HG03139 (cell line): ENCODE results near the gene TSFM.
A peak's percentile ranks its signal among the peaks of the same experiment; 100 is the strongest.

Experiments
- ATAC-seq: cut with Tn5 transposase; IDR thresholded peaks from one replicate; pipeline ENCODE4 v1.9.1; 2021; ENCODE audit not compliant: unreplicated experiment

Gene TSFM

DNA sequence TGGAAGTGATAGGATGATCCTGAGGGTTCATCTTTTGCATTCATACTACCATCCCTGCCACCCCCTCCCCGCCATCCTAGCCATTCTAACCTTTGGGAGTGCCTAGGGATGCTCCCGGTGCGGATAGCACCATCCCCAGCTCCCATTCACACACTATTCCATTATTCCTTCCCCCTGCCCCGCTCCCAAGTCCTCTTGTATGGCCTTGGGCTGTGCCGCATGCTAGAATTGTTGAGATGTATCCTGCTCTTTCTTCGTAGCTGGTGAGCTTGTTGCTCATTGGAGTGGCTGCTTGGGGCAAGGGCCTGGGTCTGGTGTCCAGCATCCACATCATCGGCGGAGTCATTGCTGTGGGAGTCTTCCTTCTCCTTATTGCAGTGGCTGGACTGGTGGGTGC, 37.1 kb upstream of the TSFM start:
- ATAC-seq: no peak

DNA sequence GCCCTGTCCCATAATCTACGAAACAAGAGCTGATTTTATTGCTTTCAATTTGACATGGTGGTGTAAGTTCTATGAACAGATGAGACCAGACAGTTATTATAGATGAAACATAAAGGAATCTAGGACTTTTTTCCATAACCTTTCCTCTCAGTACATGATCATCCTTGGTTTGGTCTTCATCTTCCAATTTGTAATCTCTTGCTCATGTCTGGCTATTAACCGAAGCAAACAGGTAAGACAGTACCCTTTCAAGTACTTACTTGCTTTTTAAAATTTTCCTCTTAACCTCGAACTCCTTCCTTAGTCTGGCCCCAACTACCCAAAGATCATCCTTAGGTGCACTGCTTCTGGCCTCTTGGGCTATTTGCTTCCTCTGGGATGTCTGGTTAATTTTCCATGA, 36.6 kb upstream of the TSFM start:
- no peak for ATAC-seq

DNA sequence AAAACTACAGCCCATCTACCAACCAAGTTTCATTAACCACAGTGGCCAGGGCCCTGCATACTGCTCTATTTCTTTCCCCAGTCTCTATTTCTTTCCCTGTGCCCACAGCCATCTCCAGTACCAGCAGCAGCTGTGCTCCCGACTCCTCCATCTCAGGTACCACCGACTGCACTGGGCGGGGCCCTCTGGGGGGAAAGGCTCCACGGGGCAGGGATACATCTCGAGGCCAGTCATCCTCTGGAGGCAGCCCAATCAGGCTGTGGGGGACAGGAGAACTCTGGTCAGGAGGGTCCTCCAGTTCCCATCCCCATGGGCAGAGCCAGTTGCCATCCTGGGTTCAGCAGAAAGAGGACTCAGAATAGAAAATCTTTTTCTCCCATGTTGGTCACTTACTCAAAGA, 33.5 kb upstream of the TSFM start:
- ATAC-seq: no peak

DNA sequence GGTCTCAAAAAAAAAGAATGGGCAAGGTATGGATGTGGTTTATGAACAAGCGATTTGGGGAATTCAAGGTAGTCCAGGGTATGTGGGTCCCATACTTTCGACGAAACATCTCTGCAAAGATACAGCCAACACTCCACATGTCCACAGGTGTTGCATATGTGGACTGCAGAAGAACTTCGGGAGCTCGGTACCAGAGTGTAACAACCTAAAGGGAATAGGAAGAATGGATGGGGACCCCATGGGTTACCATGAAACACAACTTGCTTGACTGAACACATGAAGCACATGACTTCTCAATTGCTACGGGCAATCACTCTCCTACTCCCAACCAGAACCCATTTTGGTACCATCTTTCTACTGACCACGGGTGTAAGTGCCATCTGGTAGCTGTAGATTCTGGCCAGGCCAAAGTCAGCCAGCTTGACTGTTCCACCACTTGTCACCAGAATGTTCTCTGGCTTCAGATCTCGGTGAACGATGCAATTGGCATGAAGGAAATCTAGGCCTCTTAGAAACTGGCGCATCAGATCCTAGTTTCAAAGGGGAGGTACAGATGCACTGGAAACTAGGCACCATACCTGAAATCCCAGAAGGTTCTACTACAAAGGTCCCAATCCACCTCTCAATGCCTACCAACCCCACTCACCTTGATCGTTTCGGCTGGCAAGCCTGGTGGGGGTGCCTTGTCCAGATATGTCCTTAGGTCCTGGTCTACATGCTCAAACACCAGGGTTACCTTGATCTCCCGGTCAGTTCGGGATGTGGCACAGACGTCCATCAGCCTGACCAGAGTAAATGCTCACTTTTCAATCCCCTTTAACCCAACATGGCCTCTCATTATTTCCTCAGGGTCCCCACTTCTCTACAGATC, 31.8 kb upstream of the TSFM start:
- ATAC-seq: no peak

DNA sequence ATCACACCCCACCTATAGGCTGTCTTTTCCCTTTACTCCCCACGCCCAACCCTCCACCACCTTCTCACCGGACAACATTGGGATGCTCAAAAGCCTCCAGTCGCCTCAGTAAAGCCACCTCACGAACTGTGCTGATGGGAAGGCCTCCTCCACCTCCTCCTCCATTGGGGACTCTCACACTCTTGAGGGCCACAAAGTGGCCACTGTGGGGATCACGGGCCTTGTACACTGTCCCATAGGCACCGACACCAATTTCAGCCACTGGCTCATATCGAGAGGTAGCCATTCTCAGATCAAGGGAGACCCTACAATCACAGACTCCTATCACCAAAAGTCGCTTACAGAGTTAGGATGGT, 31.2 kb upstream of the TSFM start:
- no peak for ATAC-seq

DNA sequence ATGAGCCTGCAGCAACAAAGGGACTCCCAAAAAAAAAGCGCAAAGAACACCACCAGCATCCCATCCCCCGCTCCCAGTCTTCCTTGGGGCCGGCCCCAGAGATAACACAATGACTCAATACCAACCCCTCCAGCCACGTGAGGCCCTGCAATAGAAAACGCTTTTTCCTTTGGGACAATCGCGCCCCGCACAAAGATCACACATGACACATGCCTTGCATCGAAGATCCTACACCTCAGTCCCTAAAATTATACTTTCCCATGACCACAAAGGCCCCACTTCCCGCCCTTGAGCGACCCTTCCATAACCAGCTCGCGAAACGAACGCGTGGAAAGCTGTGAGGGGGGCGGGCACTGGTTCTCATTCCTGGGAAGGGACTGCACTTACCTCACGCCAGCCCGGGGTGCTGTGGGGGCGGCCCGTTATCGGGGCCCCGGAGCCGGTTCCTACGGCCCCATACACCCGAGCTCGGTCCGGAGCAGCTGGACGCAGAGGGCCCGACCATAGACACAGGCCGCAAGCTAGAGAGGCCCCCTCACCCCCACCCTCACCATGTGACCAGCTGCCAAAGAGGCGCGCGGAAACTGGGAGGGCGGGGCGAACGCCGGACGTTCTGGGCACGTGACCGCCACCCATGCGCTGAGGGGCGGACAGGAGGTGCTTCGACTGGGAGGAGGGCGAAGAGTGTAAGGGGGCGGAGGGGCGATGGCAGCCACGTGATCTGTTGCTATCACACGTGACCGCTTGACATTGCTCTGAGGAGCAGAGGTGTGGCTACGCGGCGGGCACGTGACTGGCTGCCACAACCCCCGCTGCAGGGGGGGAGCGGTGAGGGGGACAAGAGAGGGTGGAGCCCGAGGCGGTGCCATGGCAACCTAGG, 30.6 kb upstream of the TSFM start, which contains the start of gene CDK4:
TSS of gene CDK4 (minus strand) at position 523 of the 880 bp plus-strand sequence. CDS start 593 bp downstream, outside the sequence.
- peak; percentile 68 for ATAC-seq

DNA sequence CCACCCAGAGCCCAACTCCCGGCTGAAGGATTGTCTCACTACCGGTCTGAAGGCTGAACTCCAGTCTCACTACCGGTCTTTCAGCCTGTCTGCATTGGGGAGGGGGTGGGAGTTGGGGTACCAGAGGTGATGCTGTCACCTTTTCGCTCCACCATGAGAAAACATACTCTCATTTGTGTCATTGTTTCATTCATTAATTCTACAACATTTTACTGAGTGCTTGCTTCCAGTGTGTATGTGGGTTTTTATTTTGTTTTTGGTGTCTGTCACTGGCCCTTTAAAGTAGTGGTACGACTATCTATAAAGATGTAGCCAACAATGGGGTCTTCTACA, 30.0 kb upstream of the TSFM start:
- no peak for ATAC-seq

DNA sequence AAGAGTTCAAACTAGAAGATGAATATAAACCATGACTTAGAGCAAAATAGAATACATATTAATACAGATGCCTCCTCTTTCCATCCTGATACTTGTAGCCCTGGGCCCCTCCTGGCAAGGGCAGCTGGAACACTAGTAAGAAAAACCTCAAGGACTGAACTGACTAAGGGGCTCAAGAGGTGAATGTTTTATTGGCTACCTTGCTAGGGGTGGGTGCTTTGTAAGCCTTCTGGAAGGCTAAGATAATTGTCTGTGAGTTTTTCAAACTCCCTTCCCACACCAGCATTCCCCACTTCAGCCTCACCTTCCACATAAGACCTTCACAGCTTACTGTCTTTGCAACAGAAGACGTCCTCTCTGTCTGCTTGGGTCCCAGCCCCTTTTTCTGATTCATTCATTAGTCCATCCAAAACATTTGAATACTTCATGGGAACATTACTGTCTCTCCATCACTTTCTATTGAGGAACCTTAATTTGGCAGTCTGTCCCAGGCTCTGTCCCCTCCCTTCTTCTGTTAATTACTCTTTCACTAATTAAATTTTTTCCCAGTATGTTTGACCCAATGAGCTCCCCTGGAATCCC, 28.7 kb upstream of the TSFM start:
- no peak for ATAC-seq

DNA sequence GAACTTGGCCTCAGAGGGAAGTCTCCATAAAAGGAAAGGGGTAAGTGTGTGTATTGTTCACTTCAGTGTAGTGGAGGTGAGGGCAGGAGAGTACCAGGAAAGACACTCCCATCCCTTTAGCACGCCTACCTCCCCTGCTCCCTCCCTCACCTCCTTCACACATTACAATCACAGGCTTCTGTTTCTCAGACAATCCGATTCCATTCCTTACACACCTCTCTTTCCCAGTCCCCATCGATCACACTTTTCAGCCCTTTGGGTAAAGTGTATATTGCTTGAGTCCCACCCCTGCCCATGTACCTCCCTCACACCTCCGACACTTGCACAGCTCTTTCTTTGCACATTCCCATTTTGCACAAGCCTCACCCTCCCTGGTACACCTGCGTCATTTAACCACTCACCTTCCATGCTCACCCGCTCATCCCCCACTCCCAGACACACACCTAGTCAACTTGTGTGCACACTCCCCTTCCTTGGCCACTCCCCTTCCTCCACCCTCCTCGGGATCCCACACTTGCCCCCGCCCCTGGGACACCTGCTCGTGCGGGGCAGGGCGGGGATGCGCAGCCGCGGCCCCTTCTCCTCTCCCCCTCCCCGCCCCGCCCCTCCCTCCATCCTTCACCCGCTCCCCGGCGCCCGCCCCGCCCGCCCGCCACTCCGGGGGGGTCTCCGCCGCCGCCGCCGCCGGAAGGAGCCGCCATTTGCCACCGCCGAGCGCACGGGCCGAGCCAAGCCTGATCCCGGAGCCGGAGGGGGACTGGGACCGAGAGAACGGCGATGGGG, 28.0 kb upstream of the TSFM start, which contains the start of gene MARCHF9:
TSS of gene MARCHF9 (plus strand) at position 693 of the 783 bp plus-strand sequence. CDS start 426 bp downstream, outside the sequence.
- ATAC-seq: peak; percentile 29

DNA sequence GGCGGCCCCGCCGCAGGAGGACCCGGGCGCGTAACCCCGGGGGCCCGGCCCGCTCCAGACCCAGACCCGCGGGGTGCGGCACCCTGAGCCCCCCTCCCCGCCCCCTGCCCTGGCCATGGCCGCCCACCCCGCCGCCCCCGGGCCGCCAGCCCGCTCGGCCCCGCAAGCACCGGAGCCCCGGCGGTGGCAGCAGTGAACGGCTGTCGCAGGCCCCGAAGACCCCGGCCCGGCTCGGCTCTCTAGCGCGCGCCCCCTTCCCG, 27.5 kb upstream of the TSFM start:
- ATAC-seq: no peak

DNA sequence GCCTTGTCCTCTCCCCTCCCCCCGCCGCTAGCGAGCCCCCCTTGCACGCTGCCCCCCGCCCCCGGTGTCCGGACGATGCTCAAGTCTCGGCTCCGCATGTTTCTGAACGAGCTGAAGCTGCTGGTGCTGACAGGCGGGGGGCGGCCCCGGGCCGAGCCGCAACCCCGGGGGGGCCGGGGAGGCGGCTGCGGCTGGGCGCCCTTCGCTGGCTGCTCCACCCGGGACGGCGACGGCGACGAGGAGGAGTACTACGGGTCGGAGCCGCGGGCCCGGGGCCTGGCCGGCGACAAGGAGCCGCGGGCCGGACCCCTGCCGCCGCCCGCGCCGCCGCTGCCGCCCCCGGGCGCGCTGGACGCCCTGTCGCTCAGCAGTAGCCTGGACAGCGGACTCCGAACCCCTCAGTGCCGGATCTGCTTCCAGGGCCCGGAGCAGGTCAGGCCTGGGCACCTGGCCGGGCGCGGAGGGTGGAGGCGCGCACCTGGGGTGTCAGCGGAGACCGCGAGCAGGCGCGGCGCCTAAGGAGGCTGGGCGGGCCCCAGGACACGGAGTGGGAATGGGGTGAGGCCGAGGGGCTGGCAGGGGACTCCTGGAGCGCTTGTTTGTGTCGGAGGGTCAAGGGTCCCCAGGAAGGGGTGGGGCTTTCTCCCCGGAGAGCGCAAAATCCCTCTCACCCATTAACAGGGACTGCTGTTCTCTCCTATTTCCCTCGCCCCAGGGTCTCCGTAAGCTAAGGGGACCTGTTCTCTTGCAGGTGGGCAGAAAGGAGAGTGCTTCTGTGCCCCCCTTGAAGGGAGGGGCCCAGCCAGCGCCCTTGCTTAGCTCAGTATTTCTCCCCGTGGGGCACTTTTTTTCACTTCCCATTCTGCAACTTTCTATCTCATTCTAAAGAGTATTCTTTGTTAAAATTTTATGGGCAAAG, 26.9 kb upstream of the TSFM start:
- ATAC-seq: no peak

DNA sequence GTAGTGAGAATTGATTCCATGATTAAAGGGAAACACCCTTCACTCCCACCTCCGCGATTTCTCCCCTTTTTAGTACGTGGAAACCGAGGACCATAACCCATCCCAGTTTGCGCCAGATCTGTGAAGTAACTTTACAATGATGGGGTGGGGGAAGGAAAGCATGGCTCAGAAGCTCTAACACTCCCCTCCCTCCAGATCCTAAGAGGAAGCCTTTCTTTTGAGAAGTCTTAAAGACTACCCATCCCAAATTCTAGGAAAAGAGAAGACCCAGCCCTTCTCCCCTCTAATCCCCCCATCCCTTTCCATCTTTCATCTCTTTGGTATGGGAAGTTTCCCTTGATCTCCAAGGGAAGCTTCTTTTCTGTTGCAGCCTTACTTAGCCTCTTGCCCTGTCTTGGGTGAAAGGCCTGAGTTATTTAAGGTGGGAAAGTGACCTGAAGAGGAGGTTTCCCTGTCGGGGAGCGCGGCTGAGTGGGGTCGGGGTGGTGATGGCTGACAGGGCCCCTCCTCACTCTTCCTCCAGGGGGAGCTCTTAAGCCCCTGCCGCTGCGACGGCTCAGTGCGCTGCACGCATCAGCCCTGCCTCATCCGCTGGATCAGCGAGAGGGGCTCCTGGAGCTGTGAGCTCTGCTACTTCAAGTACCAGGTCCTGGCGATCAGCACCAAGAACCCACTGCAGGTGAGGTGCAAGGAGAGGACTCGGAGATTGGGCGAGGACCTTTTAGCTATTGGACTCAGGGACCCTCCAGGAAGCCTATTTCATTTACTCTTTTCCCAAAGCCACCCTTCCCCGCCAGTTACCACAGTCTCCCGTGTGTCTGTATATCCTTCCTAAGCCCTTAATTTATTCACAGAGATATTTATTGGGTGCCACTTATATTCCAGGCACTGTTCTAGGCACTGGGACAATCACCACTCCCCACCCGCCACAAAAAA, 25.9 kb upstream of the TSFM start:
- ATAC-seq: no peak

DNA sequence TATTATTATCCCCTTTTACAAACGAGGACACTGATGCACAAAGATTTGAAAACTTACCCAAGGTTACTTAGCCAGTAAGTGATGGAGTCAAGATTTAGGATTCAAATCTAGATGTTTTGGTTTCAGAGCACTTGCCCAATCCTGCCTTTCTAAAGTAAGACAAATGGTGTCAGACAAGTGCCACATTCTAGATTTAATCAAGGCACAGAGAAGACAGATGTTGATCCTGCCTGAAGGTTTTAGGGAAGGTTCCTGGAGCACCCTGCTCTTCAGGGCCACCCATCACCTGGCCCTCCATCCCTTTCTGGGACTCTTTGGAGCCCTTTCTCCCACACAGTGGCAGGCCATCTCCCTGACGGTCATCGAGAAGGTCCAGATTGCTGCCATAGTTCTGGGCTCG, 24.8 kb upstream of the TSFM start:
- no peak for ATAC-seq

DNA sequence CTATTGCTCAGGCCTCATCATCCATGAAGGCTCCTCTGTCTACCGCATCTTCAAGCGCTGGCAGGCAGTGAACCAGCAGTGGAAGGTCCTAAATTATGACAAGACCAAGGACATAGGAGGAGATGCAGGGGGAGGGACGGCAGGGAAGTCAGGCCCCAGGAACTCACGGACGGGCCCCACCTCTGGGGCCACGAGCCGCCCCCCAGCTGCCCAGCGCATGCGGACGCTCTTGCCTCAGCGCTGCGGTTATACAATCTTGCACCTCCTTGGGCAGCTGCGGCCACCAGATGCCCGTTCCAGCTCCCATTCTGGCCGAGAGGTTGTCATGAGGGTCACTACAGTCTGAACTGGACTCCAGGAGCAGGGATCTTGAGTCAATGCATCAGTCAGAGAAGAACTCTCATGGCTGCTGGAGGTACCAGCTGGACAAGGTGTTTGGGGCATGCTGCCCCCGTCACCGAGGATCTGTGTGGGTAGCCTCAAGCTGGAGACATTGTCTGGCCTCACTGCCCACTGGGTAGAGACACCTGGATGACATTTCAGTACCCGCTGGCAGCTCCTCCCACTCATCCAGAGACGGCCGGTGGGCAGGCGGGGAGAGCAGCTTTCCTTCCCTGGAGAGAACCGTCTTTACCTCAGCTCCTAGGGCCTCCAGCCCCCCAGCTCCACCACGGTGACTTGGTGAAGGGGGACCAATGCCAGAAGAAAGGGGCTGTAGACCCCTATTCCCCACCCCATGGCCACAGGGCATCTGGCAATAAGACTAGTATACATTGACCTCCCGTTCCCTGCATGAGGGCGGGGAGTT, 23.8 kb upstream of the TSFM start:
- no peak for ATAC-seq

DNA sequence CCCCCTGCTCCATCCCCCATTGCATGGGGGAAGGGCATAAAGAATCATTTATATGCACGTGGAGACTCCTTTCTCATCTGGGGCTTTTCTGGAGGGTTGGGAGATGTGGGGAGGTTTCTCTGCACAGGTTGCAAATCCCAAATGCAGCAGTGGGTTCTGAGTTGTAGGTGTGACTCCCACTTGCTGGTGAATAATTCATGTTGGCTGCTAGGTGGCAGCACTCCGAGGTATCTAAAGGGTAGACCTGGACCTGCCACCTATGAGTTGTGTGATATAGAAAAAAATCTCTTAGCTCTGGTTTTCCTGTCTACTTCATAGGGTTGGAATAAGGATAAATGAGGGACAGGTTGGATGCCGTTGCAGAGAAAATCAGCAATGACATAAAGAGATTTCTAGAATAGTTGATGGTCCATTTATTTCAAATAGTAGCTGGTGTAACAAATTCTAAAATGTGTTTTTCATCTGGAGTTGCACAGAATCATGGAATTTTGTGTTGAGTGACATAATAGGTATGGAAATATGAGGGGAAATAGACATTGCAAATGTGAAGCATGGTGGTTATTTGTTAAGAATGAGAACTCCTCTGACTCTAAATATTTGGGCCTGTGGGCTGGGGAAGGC, 23.1 kb upstream of the TSFM start:
- no peak for ATAC-seq

DNA sequence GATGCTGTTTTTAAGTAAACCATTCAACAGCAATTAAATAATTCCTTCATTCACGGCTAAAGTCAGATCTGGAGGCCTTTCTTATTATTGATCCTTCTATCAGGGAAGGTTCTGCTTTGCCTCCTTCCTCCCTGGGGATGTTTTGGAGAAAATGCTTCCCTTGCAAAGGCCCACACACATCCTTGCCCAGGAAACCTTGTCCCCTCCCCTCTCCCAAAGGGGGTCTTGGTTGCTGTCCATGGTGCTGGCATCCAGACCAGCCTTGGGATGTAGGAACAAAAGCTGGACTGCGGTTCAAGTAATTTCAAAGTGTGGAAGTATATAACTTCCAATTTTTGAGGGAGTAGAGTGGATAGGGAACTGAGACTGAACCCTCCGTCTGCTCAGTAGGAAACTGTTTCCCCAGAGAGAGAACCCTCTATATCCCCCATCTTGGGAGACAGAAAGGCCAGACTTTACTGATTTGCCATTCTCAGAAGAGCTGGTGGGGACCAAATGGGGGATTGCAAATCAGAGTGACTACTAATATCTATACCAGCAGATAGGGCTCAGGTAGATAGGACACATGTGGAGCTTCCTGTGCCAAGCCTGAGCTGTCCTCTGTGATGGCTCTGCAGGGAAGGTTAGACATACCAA, 22.1 kb upstream of the TSFM start:
- ATAC-seq: no peak

DNA sequence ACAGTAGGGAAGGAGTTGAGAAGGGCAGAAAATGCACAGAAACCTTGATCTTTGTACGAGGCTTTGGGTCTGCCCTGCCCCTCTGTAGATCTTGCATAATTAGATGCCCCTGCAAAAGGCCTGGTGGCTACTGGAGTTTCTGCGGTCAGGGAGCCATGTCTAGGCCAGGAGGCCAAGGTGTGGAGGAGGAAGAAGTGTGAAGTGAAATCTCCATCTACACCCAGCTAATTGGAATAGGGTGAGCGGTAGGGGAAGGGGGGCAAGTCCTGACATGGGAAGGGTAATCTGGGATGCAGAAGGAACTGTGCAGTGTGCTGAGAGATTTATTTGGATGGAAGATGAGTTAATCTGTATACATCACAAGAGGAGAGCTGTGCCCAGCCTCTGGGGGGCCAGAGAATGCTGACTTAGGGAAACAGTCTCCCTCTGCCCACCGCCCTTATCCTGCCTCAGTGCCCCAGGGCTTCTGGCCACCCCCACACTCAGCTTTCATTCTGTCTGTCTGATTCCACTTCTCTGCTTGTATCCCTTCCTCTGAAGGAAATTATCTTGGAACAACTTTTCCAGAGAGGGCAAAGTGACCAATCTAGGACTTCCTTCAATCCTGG, 21.1 kb upstream of the TSFM start:
- no peak for ATAC-seq
